HUES64 (cell line): ENCODE results near the gene LILRB2.
"Not testable (repeated sequence)": the region's sequence is repeated elsewhere in the genome, so short reads cannot be mapped to it uniquely, and the experiment has no call there.

Source experiments
- H3K27ac ChIP-seq: 2 replicates; pipeline ENCODE4 v1.7.0; 2013; ENCODE audit warnings: low read depth, low read length, inconsistent platforms
- H3K27me3 ChIP-seq: 2 replicates; pipeline ENCODE4 v1.6.1; 2013; ENCODE audit warnings: mild to moderate bottlenecking, low read length; ENCODE audit not compliant: insufficient read depth
- H3K36me3 ChIP-seq: 2 replicates; pipeline ENCODE4 v1.6.1; 2013; ENCODE audit warnings: mild to moderate bottlenecking, low read length; ENCODE audit not compliant: insufficient read depth
- H3K4me1 ChIP-seq: 2 replicates; pipeline ENCODE4 v1.6.1; 2013; ENCODE audit warnings: mild to moderate bottlenecking, low read length, moderate library complexity; ENCODE audit not compliant: insufficient read depth
- H3K4me3 ChIP-seq: 2 replicates; pipeline ENCODE4 v1.5.1; 2013; ENCODE audit warnings: mild to moderate bottlenecking, low read length, moderate library complexity
- H3K9ac ChIP-seq: 2 replicates; pipeline ENCODE4 v1.6.1; 2013; ENCODE audit warnings: mild to moderate bottlenecking, low read depth, low read length
- H3K9me3 ChIP-seq: 2 replicates; pipeline ENCODE4 v1.6.1; 2013; ENCODE audit warnings: low read depth, low read length; ENCODE audit not compliant: insufficient read depth
- WGBS: fragments of 150-250, 120-280 bp; methylation state at CpG from one replicate; pipeline ENCODE4 v1.1.7; 2013; ENCODE audit warnings: missing lambda C conversion rate; 5-methylcytosine and 5-hydroxymethylcytosine counted together

The LILRB2 gene

DNA sequence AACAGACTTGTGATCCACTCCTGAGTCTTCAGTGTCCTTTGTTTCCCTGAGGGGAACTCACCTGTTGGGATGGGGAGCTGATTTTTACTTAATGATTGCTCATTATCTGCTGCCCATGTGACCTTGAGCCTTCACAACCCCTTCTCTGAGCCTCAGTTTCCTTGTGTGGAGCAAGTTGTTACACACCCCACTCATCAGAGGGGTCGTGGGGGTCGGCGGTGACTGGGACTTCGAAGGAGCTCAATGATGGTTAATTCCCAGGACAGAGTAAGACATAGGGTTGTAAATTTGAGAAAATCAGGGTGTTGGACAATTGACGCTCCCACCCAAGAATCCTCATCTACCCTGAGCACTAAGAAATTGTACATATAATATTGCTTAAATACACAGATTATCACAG, 18.6 kb upstream of the LILRB2 start:
- no peaks in the 10 kb centered on the region for H3K36me3 ChIP-seq
- WGBS: 92% methylated on average over 5 of the region's 5 CpGs
- no peak overlapping the region for H3K9ac ChIP-seq
- no peaks in the 10 kb centered on the region for H3K4me1 ChIP-seq
- peaks cover 16% of the 10 kb centered on the region; the same call in 1 of the 2 replicates for H3K27me3 ChIP-seq
- H3K4me3 ChIP-seq: no peak overlapping the region
- H3K9me3 ChIP-seq: no peaks in the 10 kb centered on the region
- H3K27ac ChIP-seq: no peak overlapping the region

DNA sequence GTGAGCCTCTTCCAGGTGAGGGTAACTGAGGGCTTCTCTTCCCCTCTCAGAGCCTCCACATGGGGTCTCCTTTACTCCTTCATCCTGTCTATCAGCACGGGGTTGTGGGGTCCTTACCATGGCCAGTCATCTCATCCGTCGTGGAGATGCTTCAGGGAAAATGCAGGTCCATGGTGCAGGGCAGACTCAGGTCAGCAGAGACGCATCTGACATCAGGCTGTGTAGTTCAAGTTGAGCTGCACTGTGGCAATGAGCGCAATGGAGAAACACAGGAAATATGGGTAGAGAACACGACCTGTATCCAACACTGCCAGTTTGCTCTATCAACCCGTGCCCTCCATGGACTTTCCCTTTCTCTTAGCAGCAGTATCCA, 18.2 kb upstream of the LILRB2 start:
- H3K27ac ChIP-seq: no peak overlapping the region
- H3K4me1 ChIP-seq: no peaks in the 10 kb centered on the region
- no peaks in the 10 kb centered on the region for H3K36me3 ChIP-seq
- peaks cover 16% of the 10 kb centered on the region; the same call in 1 of the 2 replicates for H3K27me3 ChIP-seq
- H3K9me3 ChIP-seq: no peaks in the 10 kb centered on the region
- H3K4me3 ChIP-seq: no peak overlapping the region
- 60% methylated on average over 7 of the region's 7 CpGs for WGBS
- no peak overlapping the region for H3K9ac ChIP-seq

DNA sequence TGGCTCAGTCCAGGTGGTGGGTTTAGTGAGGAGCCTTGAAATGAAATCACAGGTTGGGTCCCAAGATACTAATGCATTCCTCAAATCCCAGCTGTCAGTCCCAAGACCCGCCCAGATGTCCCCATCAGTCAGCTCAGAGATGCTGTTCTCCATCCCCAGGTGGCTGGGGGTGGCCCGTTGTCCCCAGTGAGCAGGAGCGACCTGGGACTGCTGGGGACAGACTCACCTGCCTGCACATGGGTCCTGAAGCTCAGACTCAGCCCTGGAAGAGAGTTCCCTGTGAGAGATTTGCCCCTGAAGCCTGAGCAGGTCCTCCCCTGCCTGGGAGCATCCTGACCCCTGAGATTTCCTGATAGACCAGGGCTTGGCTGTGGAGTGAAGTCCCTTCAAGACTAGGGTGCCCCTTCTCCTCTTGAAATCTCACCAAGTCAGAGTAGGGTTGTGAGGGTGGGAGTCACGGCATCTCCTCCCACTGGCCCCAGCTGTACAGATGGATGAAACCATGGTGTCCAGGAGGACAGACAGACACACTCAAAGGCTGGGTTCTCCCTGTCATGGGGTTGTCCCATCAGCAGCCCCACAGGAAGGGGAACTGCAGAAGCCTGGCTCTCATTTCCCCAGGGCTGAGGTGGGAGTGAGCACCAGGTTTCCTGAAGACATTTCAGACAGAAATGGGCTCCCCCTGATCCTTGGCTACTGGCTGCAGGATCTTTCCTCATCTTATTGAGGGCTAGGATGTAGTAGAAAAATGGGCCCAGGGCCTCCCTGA, 17.6 kb upstream of the LILRB2 start:
- no peak overlapping the region for H3K4me3 ChIP-seq
- H3K27ac ChIP-seq: no peak overlapping the region
- peaks cover 16% of the 10 kb centered on the region; the same call in 1 of the 2 replicates for H3K27me3 ChIP-seq
- WGBS: 69% methylated on average over 4 of the region's 4 CpGs
- no peaks in the 10 kb centered on the region for H3K9me3 ChIP-seq
- no peaks in the 10 kb centered on the region for H3K36me3 ChIP-seq
- H3K4me1 ChIP-seq: no peaks in the 10 kb centered on the region
- no peak overlapping the region for H3K9ac ChIP-seq

DNA sequence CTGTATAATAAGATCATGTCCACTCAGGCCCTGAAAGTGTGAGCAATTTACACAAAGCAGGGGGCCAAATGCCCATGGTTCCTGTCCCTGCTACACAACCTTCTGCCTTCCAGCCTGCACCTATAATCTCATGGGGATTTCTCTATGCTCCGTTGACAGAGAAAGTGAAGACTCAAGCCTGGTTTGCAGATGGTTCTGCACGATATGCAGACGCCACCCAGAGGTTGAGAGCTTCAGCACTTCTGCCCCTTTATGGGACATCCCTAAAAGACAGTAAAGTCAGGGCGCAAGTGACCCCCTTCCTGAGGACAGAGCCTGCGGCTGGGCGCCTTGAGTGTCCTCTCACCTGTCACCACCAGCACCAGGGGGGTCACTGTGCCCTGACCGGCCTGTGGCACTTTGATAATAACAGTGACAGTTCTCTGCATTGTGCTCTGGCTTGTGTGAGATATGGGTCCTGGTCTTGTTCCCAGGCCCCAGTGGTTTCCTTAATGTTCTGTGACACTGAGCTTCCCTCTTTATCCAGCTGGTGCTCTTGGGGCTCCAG, 16.9 kb upstream of the LILRB2 start:
- H3K9me3 ChIP-seq: no peaks in the 10 kb centered on the region
- no peaks in the 10 kb centered on the region for H3K36me3 ChIP-seq
- H3K27me3 ChIP-seq: peaks cover 16% of the 10 kb centered on the region; the same call in 1 of the 2 replicates
- 56% methylated on average over 7 of the region's 7 CpGs for WGBS
- no peak overlapping the region for H3K9ac ChIP-seq
- H3K4me1 ChIP-seq: no peaks in the 10 kb centered on the region
- no peak overlapping the region for H3K4me3 ChIP-seq
- H3K27ac ChIP-seq: no peak overlapping the region

DNA sequence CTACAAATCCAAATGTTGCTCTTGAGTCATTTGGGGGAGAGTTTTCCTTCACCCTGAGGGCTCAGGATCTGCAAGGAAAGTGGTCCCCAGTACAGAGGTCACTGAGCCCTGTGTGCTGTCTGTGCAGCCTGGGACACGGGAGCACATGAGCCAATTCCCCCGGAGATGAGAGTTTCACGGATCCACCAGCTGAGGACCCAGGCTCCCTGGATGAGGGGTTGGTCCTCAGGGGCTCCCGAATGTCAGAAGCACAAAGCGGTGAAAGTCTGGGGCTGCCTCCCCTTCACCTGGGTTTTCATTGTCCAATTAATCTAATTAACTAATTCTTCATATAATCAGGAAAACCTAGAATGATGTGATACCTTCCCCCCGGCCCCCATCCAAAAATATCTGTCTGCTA, 13.6 kb upstream of the LILRB2 start:
- H3K27me3 ChIP-seq: peaks cover 6% of the 10 kb centered on the region; the same call in 1 of the 2 replicates
- H3K27ac ChIP-seq: no peak overlapping the region
- H3K4me3 ChIP-seq: no peak overlapping the region
- H3K9ac ChIP-seq: no peak overlapping the region
- 89% methylated on average over 5 of the region's 6 CpGs for WGBS
- no peaks in the 10 kb centered on the region for H3K9me3 ChIP-seq
- no peaks in the 10 kb centered on the region for H3K36me3 ChIP-seq
- H3K4me1 ChIP-seq: no peaks in the 10 kb centered on the region

DNA sequence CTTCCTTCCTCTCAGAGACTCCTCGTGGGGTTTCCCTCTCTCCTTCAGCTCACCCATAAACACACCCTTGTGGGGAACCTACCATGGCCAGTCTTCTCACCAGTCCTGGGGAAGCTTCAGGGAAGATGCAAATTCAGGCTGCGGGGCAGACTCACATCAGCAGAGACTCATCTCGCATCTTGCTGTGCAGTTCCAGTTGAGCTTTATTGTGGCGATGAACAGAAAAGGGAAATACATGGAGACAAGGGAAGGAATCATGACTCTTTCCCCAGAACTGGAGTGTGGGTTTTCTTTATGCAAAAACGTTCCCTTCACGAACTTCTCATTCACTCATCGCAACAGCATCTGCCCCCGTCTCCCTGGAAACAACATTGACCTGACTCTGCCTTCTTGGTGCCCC, 8.2 kb upstream of the LILRB2 start:
- not testable (repeated sequence) for H3K4me3 ChIP-seq, H3K36me3 ChIP-seq, H3K27me3 ChIP-seq, H3K9ac ChIP-seq, H3K4me1 ChIP-seq, H3K27ac ChIP-seq, H3K9me3 ChIP-seq
- 44% methylated on average over 2 of the region's 8 CpGs for WGBS

DNA sequence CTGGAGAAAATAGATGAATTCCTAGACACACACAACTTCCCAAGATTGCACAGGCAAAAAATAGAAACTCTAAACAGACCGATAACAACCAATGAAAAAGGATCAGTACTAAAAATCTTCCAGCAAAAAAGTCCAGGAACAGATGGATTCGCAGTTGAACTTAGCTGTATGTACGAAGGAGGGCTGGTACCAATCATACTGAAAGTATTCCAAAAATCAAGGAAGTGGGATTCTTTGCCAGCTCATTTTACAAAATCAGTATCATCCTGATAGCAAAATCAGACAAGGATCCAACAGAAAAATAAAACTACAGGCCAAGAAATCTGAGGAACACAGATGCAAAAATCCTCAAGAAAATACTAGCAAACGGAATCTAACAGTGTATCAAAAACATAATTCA, 6.5 kb upstream of the LILRB2 start:
- H3K27me3 ChIP-seq: no peaks in the 10 kb centered on the region
- H3K4me3 ChIP-seq: no peak overlapping the region
- no peaks in the 10 kb centered on the region for H3K9me3 ChIP-seq
- no peak overlapping the region for H3K9ac ChIP-seq
- H3K27ac ChIP-seq: no peak overlapping the region
- no peaks in the 10 kb centered on the region for H3K4me1 ChIP-seq
- WGBS: 94% methylated on average over 3 of the region's 4 CpGs
- H3K36me3 ChIP-seq: no peaks in the 10 kb centered on the region

DNA sequence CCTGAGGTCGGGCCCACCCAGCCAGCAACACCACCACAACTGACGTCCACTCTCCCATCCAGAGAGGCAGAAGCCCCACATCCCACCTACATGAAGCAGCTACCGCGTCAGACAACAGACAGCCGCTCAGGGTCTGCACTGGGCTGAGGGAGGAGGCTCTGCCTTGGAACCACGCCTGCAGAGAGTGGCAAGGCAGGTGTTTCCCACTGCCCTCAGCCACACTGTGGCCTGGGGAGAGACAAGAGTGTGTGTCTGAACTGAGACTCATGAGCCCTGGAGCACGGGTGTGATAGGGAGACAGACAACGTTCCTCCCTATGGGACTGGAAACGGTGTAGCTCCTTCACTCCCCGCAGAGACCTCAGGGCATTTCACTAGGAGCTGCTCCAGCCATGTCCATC, 5.4 kb upstream of the LILRB2 start:
- not testable (repeated sequence) for H3K27ac ChIP-seq, H3K36me3 ChIP-seq, H3K27me3 ChIP-seq, H3K4me3 ChIP-seq, H3K4me1 ChIP-seq, H3K9me3 ChIP-seq, H3K9ac ChIP-seq
- WGBS: 89% methylated on average over 4 of the region's 10 CpGs

DNA sequence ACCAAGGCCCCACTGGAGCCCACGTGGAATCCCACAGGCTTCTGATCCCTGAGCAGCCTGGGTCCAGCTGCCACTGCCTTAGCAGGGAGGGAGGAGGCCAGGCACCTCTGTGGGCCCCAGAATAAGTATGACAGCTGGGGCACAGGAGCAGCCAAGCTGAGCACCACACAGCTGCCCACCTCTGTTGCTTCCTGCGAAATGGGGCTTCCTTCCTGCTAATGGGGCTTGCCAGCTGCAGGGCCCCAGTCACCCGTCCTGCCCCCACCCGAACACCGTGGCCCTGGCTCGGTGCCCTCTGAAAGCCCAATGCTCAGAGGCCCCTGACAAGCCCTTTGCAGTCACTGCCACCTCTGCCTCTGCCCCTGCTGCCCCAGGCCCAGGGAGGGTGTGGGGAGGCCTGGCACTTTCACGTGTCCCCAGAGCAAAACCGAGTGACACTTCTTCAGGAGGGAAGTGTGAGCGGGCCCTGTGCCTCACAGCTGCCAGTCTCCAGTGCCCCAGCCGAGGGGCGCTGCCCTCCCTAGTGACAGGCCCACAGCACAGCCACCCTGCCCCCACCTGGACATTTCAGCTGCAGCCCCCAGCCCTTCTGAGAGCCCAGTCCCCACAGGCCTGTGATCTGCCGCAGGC, 4.6 kb upstream of the LILRB2 start:
- not testable (repeated sequence) for H3K27ac ChIP-seq, H3K4me1 ChIP-seq, H3K9ac ChIP-seq, H3K36me3 ChIP-seq, H3K4me3 ChIP-seq, H3K9me3 ChIP-seq, H3K27me3 ChIP-seq
- WGBS: 87% methylated on average over 11 of the region's 12 CpGs

DNA sequence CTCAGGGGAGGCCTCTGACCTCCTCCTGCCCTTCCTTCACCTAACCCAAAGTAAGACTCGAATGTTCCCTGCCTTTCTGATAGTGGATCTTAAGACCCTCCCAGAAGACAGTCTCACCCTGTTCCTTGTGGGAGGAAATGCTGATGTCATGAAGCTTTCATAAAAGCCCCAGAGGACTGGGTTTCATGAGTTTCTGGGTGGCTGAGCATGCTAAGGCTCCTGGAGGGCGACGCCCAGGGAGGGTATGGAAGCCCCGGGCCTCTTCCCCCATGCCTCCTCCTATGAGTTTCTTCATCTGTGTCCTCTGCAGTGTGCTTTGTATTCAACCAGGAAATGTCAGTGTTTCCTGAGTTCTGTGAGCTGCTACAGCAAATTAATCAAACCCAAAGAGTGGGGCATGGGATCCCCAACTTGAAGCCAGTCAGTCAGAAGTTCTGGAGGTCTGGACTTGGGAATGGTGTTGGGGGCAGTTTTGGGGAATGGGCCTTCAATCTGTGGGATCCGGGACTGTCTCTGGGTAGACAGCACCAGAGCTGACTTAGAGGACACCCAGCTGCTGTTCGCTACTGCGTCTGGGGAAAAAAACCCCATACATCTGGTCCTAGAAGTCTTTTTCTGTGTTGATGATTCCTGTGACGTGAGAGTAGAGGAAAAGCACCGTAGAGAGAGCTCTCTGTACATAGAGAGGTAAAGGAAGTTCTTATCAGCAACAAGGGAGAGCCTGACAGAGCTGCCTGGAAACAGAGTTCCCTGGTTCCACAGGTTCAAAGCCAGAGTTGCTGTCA, 2.0 kb upstream of the LILRB2 start:
- no peaks in the 10 kb centered on the region for H3K27me3 ChIP-seq
- no peaks in the 10 kb centered on the region for H3K36me3 ChIP-seq
- H3K27ac ChIP-seq: no peak overlapping the region
- no peaks in the 10 kb centered on the region for H3K4me1 ChIP-seq
- no peak overlapping the region for H3K4me3 ChIP-seq
- 90% methylated on average over 9 of the region's 9 CpGs for WGBS
- no peaks in the 10 kb centered on the region for H3K9me3 ChIP-seq
- no peak overlapping the region for H3K9ac ChIP-seq

DNA sequence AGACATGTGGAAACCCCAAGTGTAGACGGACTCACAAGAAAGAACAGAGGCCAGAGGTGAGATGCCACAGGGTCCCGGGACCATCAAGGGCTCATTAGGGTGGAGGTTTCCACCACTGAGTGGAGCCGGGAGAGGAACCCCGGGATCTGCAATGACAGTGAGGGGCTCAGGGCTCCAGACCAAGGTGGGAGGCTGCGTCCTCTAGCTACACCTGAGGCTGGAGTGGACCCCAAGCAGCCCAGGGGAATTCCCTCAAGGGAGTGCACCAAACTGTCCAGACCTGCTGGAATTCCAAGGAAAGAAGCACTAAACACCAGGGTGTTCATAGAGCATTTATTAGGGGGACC, 792 bp upstream of the LILRB2 start:
- not testable (repeated sequence) for H3K36me3 ChIP-seq, H3K4me1 ChIP-seq, H3K9ac ChIP-seq, H3K4me3 ChIP-seq, H3K9me3 ChIP-seq, H3K27ac ChIP-seq, H3K27me3 ChIP-seq
- 90% methylated on average over 5 of the region's 5 CpGs for WGBS
